Stimulated activated CD8-positive, alpha-beta memory T cell treated with anti-CD3 and anti-CD28 coated beads, Interleukin-15, amount 100 ng/mL, for 4 hours (primary cell): ENCODE data around the gene HMGCS1.
"Not testable (repeated sequence)": the region's sequence is repeated elsewhere in the genome, so short reads cannot be mapped to it uniquely, and the experiment has no call there.

Experiments
- DNase-seq, 2 donors: peaks; one replicate each; pipeline ENCODE4 v3.0.0-alpha.2; 2020; ENCODE audit warnings: low read depth in 2 of 2

The HMGCS1 gene

GRCh38 chr5:43312076-43312661 lies 1.0 kb downstream of the HMGCS1 start:
- no peak for DNase-seq

DNA sequence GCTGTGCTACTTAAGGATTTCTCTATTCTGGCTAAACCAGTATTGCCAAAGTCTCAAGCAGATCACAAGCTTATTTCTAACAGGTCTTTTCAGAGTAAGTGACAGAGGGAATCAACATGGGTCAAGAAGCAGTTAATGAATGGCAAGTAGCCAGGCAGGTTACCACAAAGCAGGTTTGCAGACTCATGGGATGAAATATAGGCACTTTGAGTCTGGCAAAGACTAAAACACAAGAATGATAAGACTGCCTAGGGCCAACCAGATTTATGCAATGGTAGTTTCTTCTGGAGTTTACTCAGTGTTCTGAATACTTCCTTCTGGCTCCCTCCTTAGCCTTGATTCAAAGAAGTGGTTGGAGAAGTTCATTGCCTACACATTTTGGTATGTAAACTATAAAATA lies 3.6 kb downstream of the HMGCS1 start:
- no peak for DNase-seq

- DNase-seq = no peak
These were observed 4.1 kb downstream of the HMGCS1 start for GRCh38 chr5:43309122-43309521.

DNA sequence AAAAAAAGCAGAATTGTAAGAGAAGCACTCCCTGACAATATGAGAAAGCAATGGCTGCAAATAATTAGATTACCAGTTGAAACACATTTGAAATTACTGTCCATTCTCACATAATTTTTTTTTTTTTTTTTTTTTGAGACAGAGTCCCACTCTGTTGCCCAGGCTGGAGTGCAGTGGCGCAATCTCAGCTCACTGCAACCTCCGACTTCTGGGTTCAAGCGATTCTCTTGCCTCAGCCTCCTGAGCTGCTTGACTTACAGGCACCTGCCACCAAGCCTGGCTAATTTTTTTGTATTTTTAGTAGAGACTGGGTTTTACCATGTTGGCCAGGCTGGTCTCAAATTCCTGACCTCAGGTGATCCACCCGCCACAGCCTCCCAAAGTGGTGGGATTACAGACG lies 6.3 kb downstream of the HMGCS1 start:
- not testable (repeated sequence) for DNase-seq

DNA sequence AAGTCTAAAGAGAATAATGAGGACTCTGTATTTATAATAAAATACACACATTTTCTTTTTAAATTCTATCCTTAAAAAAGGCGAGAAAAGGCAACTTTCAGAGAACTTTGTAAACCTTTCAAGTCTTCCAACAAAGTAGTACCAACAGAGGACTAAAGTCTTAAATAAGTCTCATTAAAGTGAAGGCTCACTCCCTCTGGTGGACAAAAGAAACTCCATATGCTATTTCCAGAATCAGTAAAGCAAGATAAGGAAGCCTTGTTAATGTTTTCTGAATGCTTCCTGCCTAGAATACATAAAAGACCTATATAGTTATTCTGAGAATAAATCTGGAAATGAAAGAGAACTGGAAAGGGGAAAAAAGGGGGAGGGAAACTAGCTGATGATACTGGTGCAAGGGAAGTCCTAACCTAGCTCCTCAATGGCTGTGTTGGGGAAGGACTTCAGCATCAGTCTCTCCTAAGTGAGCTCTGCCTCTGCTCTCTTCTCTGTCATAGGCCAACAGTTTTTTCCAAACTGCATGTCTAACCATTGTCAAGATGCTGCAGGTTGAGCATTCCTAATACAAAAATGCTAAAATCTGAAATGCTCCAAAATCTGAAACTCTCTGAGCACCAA lies 7.2 kb downstream of the HMGCS1 start:
- DNase-seq = no peak

- no peak for DNase-seq
These were observed 8.7 kb downstream of the HMGCS1 start for GRCh38 chr5:43304525-43304924.

DNA sequence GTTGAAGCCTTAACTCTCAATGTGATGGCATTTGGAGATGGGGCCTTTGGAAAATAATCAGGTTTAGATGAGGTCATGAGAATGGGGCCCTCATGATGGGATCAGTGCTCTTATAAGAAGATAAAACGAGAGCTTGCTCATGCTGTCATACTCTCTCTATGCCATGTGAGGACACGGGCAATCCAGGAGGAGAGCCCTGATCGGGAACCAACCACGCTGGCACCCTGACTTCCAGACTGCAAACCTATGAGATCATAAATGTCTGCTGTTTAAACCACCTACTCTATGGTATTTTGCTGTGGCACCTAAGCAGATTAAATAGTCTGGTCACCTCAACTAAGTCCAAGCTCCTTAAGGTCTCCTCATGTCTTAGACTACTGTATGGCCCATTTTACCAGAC lies 10.0 kb downstream of the HMGCS1 start:
- DNase-seq = no peak

DNA sequence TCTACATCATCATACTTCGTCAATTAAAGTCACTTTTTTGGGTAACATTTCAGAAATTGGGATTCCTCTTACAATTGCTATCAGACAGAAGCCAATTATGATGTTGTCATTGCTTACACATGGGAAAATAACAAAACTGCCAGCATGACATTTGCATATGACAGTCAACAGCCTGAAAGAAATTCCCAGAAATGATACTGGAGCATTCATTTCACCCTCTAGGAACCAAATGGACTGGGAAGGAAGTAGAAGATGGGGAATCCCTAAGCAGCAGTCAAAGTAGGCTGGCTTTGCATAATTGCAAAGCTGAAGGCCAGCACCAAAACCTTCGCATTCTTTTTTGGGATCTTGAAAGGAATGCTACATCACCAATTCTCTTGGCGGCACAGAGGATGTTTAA lies 10.7 kb downstream of the HMGCS1 start:
- DNase-seq = no peak

GRCh38 chr5:43301653-43302091 lies 11.5 kb downstream of the HMGCS1 start:
- no peak for DNase-seq

DNA sequence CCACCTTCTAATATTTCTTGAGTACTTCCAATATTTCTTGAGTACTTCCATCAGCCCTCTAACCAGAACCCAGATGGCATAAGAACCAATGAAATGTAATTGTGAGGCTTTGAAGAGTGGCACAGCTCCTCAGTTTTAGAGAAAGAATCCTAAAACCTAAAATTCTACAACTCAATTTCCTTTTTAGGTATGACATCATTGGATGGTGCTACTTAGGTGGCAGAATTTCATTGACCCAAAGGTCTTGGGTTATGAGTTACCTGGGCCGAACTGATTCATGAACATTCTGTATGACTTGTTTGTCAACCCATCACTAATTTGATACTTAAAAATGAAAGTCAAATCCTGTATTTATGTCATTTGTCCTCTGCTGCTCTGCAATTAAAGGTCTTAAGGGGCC lies 13.1 kb downstream of the HMGCS1 start:
- DNase-seq = no peak

GRCh38 chr5:43298443-43298842 lies 14.8 kb downstream of the HMGCS1 start:
- DNase-seq = no peak

DNA sequence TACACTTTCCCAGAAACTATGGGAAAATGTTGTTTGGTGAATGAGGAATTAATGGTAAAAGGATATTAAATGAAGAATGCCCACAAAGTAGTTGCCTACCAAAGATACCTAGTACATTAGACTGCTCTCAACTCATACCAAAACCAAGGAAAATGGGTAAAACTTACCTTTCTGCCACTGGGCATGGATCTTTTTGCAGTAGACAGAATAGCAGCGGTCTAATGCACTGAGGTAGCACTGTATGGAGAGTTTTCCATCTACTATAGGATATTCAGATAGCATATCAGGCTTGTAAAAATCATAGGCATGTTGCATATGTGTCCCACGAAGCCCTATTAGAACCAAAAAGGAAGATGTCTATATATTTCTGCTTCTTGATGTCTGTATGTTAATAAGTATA lies 16.4 kb downstream of the HMGCS1 start:
- DNase-seq = no peak

DNA sequence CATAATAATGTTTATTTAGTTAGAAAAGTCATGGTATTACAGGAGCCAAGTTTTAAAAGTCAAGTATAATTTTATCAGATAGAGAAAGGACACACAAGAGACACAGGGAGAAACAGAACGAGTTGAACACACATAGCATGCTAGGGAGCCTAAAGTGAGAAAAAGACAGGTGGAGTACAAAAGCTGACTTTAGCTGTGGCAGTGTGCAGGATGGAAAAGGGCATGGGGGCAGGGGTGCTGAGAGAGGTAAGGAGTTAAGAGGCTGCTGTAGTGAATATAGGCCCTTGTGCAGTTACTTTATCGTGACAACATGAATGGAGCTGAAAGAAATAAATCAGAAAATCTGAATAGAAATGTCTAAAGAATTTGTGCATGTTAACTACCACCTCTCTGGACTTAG lies 18.0 kb downstream of the HMGCS1 start:
- DNase-seq = no peak

- no peak for DNase-seq
These were observed 19.0 kb downstream of the HMGCS1 start for GRCh38 chr5:43294226-43294625.

- no peak for DNase-seq
These were observed 22.5 kb downstream of the HMGCS1 start for GRCh38 chr5:43290726-43291125.

GRCh38 chr5:43288269-43288831 lies 24.9 kb downstream of the HMGCS1 start:
- no peak for DNase-seq

- DNase-seq = no peak
These were observed 25.7 kb downstream of the HMGCS1 start for GRCh38 chr5:43287493-43287892.

GRCh38 chr5:43286623-43287022 lies 26.6 kb downstream of the HMGCS1 start:
- no peak for DNase-seq

DNA sequence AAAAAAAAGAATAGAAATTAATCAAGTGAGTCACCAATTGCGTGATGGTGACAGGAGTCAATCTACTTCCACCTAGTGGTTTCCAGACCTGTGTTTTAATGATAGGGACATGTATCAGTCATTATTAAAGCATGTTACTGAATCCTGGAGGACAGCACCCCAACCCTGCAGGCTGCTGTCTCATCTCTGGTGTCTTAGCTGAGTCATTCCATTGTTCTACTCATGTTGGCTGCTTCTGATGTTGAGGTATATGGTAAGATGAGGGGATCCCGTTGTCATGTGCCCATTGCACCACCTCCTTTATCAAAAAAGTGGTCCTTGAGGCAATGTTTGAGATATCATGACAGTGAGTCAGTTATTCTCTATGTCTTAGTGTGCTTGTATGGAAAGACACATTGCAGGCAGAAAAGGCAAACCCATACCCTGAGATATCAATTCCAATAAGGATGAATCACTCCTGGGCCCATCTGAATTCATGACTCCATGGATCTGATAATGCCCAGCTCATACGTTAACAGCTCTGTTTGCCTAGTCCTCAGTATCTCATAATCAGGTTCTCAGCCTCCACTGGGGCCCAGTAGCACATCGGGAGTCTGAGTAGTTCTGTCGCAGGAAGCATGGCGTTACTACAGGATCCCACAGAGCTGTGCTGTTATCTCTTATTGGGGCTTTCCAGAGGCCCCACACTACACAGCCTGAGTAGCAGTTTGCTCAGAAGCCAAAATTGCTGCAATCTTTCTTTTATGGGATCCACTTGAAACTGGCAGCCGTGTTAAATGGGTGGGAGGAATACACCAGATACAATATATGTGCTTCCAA lies 31.2 kb downstream of the HMGCS1 start:
- no peak for DNase-seq

- no peak for DNase-seq
These were observed 33.5 kb downstream of the HMGCS1 start for GRCh38 chr5:43279548-43280274.

DNA sequence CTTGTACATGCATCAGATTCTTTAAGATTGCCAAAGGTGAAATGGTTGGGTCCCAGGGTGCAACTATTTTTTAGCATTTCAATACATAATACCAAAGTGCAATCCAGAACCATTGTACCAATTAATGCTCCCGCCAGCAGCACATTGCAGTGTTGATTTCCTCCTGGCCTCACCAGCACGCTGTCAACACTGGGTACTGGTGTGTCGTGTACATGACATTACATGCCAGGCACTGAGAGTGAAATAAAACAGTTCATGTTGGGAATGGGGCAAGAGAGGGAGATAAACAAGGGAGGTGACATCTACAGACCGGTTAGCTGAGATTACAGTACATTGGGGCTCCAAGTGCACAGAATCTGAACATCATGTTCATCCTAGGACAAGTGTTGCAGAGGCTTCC lies 37.8 kb downstream of the HMGCS1 start:
- DNase-seq = no peak
